ENCODE results near the gene MERTK.

The MERTK gene

GRCh38 chr2:112053917-112054846, 155.8 kb downstream of the MERTK start:
- Histone ChIP-seq H3K4me1 (ENCODE audit: low read depth, poor library complexity, severe bottlenecking) (peaks cover 18% of the 10 kb centered on the region), H3K79me2 (ENCODE audit: insufficient read depth, low read depth) (0 out of 2 replicates have a peak, but pooled peaks cover 13% of the 10 kb centered on the region), H3K36me3 (ENCODE audit: insufficient read depth) (no peaks in the 10 kb centered on the region), H2AFZ (ENCODE audit: low read depth) (peak overlapping the region; percentile 57; the same call in 1 of the 2 replicates), H3K27me3 (ENCODE audit: insufficient read depth, low read depth) (no peaks in the 10 kb centered on the region), H3K9ac (no peak overlapping the region), H4K20me1 (ENCODE audit: insufficient read depth) (no peaks in the 10 kb centered on the region), H3K4me3 (IDR thresholded peaks at IDR 0.05; ENCODE audit: insufficient read depth, low read depth, low read length) (no peak overlapping the region), H3K4me2 (peak overlapping the region; percentile 59), H3K27ac (no peak overlapping the region)
- TF ChIP-seq CTCF (conservative IDR thresholded peaks at IDR 0.05; ENCODE audit: low read depth, low read length): no peak

- Histone ChIP-seq H3K27ac (peak within 1 kb of the TSS; percentile 73), H3K79me2 (ENCODE audit: insufficient read depth, low read depth) (0 out of 2 replicates have a peak, but pooled peaks cover 13% of the 10 kb centered on the region), H3K4me3 (IDR thresholded peaks at IDR 0.05; ENCODE audit: insufficient read depth, low read depth, low read length) (no peak within 1 kb of the TSS), H2AFZ (ENCODE audit: low read depth) (peak within 1 kb of the TSS; percentile 57), H3K27me3 (ENCODE audit: insufficient read depth, low read depth) (no peaks in the 10 kb centered on the region), H3K9ac (peak within 1 kb of the TSS; percentile 74), H3K4me2 (peak within 1 kb of the TSS; percentile 67), H3K36me3 (ENCODE audit: insufficient read depth) (no peaks in the 10 kb centered on the region), H4K20me1 (ENCODE audit: insufficient read depth) (no peaks in the 10 kb centered on the region), H3K4me1 (ENCODE audit: low read depth, poor library complexity, severe bottlenecking) (peaks cover 18% of the 10 kb centered on the region)
- TF ChIP-seq CTCF (conservative IDR thresholded peaks at IDR 0.05; ENCODE audit: low read depth, low read length): no peak
These were observed 156.7 kb downstream of the MERTK start, which contains the start of gene TMEM87B for GRCh38 chr2:112054847-112055729. TMEM87B (plus strand) TSS chr2:112055269; CDS start chr2:112055592, 323 bp downstream.

- peak overlapping the region; percentile 74 for H3K9ac ChIP-seq
- H3K36me3 ChIP-seq (ENCODE audit: insufficient read depth): no peaks in the 10 kb centered on the region
- peak overlapping the region; percentile 67 for H3K4me2 ChIP-seq
- peaks cover 18% of the 10 kb centered on the region for H3K4me1 ChIP-seq (ENCODE audit: low read depth, poor library complexity, severe bottlenecking)
- peak overlapping the region; percentile 57 for H2AFZ ChIP-seq (ENCODE audit: low read depth)
- H3K27me3 ChIP-seq (ENCODE audit: insufficient read depth, low read depth): no peaks in the 10 kb centered on the region
- H3K27ac ChIP-seq: peak overlapping the region; percentile 73
- H3K4me3 ChIP-seq (IDR thresholded peaks at IDR 0.05; ENCODE audit: insufficient read depth, low read depth, low read length): no peak overlapping the region
- no peaks in the 10 kb centered on the region for H4K20me1 ChIP-seq (ENCODE audit: insufficient read depth)
- 0 out of 2 replicates have a peak, but pooled peaks cover 13% of the 10 kb centered on the region for H3K79me2 ChIP-seq (ENCODE audit: insufficient read depth, low read depth)
- TF ChIP-seq CTCF (conservative IDR thresholded peaks at IDR 0.05; ENCODE audit: low read depth, low read length): no peak
These were observed 157.6 kb downstream of the MERTK start for GRCh38 chr2:112055730-112056625.

All from KMS-11 (cell line).